H1 (cell line): ENCODE measurements around the gene CYP3A7. TPM values are rescaled to one million over a fixed set of nuclear protein-coding genes. Genes with fewer than 3 reads are reported as not detected.

ENCODE experiments used
- BACH1 ChIP-seq: IDR thresholded peaks from 2 replicates; pipeline ENCODE4 v1.6.1; 2012; ENCODE audit warnings: low read length, improper control_type of control experiment
- polyA plus RNA-seq, 7 experiments: library from polyadenylated mRNA; depleted of rRNA in 3 of 7; stranded (reverse) in 5 of 7; unstranded in 2 of 7; fragments of >200 nt in 5 of 7; fragments of 200-250 nt in 2 of 7; gene quantifications; 1 replicate in 5 of 7; 2 replicates in 1 of 7; 4 replicates in 1 of 7; pipeline versions ENCODE4 v1.2.1 to v1.2.3, GENCODE V29; 2011 to 2013; ENCODE audit warnings: missing spikeins in 2 of 7, mixed read lengths in 2 of 7
- total RNA-seq: library from RNA; stranded (reverse); fragmentation: NEBNext Ultra II Directional; extraction: Animal tissue kit (Norgen Biotek cat#: 25700); gene quantifications from 2 replicates; pipeline ENCODE4 v1.2.1, GENCODE V29; 2021

The CYP3A7 gene
- total and polyA plus RNA-seq, 2 of the 8 experiments (the other 6 are each of a cell fraction or from before 2014, with no cell fraction given) = not detected

GRCh38 chr7:99766484-99767099 lies 31.6 kb upstream of the CYP3A7 start (continued):
- TF ChIP-seq BACH1 = no peak
